GM12801 (cell line): ENCODE measurements around the gene GOLT1A.

Experiments used
- TF ChIP-seq, protein P1 (sequence below): IDR thresholded peaks from one replicate; pipeline ENCODE4 v1.5.1; 2011; ENCODE audit warnings: control low read depth; ENCODE audit not compliant: insufficient read length; ENCODE audit errors: extremely low read depth

The GOLT1A gene

DNA sequence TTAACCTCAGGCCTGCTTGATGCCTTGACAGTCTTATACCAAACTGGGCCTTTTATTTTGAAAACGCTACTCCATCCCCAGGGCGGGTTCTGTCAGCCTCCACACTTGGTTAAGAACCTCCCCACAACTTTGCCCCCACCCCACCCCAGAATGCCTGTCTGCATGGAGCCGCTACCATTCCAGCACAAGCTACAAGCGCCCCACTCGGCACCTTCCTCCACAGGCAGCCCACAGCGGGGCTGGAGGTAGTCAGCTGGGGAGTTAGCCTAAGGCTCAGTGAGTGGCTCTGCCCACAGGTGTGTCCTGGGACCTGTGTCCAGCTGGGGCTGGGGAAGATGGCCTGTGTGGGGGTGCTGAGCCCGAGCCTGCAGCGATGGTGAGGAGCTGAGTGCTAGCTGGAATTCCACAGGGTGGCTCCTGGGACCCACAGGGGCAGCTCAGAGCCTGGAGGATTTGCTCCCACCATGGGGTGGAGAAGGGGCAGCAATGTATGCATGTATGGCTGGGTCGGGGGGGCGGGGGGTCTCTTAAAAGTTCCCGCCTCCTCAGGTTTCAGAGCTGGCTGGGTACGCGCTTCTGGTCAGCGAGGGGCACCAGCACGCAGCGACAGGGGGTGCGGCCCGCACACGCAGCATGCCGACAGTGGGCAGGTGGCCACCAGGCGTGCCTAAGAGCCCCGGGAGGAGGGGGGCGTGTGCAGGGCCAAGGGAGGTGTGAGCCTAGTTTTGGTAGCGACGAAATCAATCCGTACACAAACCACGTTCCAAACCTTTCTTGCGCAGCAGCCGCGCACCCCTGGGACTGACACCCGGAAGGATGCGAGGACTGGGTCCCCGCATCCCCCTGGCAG lies 62.9 kb downstream of the GOLT1A start:
- TF ChIP-seq, protein P1, sequence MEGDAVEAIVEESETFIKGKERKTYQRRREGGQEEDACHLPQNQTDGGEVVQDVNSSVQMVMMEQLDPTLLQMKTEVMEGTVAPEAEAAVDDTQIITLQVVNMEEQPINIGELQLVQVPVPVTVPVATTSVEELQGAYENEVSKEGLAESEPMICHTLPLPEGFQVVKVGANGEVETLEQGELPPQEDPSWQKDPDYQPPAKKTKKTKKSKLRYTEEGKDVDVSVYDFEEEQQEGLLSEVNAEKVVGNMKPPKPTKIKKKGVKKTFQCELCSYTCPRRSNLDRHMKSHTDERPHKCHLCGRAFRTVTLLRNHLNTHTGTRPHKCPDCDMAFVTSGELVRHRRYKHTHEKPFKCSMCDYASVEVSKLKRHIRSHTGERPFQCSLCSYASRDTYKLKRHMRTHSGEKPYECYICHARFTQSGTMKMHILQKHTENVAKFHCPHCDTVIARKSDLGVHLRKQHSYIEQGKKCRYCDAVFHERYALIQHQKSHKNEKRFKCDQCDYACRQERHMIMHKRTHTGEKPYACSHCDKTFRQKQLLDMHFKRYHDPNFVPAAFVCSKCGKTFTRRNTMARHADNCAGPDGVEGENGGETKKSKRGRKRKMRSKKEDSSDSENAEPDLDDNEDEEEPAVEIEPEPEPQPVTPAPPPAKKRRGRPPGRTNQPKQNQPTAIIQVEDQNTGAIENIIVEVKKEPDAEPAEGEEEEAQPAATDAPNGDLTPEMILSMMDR = no peak

DNA sequence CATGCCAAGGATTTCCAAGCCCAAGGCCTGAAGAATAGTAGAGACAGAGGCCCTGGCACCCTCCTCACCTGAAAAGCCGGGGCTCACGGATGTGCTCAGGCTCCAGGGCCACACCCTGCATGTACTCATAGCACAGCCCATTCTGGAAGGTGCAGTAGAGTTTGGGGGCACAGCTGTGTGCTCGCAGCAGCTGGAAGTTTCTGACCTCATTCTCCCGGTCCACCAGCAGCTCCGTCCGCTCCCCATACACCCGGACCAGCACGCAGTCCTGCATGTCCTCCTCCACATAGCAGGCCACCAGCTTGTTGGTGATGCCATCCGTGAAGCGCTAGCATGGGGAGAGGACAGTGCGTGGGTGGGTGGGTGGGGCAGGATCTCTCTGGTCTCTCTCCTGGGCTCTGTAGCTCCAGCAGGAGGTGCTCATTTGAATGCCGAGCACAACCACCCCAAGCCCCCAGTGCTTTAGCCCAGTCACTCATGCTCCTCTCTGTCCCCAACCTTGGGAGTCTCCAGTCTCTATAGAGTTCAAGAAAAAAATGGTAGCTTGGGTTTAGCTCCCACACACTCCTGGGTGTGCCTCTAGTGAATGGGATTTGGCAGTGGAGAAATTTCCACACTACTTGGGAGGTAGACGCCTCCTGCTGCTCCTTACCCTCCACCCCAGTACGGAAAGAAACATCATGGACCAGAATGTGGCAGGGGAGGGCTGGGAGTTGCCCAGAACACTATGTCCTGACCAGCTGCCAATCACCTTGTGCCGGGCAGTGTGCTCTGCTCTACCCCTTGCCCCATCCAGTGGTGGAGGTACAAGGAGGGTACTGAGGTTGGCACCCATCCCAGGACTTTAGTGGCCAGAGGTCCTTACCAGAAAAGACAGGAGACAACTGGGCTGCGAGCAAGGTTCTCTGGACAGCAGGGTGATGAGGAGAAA lies 63.9 kb downstream of the GOLT1A start:
- TF ChIP-seq, protein P1 = no peak

DNA sequence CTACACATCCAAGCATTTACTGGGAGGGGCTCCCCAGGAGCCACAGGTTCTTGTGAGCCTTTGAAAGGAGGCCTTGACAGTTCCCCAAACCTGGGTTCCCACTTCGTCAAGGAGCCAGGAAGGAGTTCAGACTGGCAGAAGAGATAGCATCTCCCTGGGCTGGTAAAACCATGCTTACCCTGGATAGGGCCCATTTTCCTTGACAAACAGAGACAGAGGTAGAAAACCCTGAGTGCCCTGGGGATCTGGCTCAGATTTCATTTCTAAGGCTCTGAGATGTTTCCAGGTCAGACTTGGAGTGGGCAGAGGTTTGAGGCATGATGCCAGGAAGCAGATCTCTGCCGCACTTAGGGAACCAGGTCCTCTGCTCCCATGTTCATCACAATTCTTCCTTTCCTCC lies 64.7 kb downstream of the GOLT1A start:
- TF ChIP-seq, protein P1 = no peak
